A204.1 (cell line): ENCODE results near the gene TENM3.

Experiments used
- FAIRE-seq: peaks from 2 replicates; lab custom pipeline; 2012; peaks lifted over from hg19 to GRCh38; lab: Jason Lieb, UNC

The TENM3 gene

DNA sequence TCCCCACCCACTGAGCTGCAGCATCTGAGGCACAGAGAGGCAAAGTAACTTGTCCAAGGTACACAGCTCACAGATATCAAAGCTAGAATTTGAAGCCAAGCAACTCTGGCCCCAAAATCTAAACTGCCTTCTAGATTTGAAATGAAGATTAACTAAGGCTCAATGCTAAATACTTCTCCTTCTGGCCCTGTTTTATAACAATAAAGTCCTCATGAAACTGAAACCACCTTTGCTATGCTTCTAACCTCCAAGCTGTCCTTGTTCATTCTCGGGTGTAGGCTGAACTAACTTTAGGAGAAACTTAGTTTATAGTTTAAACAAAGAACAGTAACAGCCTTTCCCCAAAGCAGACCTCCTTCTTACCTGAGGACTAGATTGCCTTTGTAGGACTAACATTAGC is 580.4 kb downstream of the TENM3 start:
- FAIRE-seq, result no peak

DNA sequence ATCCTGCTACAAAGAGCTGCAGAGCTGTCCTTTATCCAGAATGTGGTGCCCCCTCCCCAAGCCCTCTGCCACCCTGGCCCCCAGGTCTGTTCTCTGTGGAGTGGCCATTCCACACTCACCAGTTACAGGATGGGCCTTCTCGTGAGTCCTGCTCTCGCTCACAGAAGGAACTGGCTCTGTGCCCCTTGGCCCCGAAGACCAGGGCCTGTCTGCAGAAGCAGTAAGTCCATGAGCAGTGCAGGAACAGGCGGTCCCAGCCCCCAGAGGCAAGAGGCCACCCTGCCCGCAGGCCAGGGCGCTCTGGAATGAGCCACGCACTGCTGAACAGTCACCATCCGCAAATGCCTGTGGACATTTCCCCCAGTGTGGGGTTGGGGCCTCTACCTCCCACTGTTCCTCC is 581.8 kb downstream of the TENM3 start:
- no peak for FAIRE-seq

DNA sequence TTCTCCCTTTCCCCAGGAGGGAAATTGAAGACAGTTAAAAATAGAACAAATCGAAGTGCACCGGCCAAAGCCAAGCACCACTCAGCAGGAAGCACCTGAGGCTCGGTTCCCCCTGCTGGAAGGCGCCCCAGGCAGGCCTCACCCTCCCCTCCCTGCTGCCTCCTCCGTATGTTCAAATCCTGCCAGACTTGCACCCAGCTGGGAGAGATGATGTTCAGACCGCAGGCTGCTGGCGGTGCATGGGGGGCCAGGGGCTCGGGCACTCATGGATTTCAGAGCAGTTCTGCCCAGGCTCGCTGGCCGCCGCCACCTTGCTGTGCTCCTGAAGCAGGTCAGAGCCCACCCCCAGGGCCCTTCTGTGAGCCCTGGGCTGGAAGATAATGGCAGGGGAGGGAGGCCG is 582.6 kb downstream of the TENM3 start:
- no peak for FAIRE-seq

DNA sequence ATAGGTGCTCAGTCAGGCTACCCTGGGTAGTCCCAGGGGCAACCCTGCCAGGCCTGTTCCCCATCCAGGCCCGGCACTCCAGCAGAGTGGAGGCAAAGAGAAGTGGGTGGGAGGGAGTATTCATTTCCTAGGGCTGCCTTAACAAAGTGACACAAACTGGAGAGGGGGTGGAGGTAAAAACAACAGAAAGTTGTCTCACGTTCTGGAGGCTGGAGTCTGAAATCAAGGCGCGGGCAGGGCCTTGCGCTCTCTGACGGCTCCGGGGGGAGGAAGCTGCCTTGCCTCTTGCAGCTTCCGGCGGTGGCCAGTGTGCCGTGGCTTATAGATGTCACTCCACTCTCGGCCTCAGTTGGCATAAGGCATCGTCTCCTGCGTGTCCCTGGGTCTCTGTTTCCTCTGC is 583.2 kb downstream of the TENM3 start:
- FAIRE-seq, result no peak

DNA sequence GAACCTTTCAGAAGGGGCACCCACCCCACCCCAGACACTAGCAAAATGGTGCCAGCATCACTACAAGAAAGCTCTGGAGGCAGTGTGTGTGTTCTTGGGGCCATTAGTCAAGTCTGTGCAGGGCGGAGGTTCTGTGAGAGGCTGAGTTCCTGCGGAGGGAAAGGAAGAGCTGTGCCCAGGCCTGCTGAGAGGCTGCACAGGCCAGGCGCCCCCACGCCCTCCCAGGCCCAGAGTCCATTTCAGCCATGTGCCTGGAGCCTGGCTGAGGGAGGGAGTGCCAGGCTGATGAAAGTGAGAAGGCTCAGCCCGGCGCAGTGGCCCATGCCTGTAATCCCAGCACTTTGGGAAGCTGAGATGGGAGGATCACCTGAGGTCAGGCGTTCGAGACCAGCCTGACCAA is 584.0 kb downstream of the TENM3 start:
- FAIRE-seq, result no peak

DNA sequence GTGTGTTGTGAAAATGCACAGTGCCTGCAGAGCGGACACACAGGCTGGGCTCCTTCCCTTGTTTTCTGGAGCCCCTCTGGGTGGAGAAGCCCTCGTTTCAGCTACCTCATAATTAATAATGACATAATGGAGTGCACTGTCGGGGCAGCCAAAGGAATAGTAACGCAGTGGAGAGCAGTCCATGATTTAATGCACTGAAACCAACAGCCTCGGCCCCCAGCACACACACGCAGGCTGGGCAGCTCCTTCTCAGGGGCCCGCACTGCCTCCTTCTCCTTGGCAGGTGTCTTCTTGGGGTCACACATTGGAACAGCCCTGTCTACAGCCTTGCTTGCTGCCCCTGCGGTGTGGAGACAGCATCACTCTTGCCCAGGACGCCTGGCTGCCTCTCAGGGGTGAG is 584.8 kb downstream of the TENM3 start:
- no peak for FAIRE-seq

DNA sequence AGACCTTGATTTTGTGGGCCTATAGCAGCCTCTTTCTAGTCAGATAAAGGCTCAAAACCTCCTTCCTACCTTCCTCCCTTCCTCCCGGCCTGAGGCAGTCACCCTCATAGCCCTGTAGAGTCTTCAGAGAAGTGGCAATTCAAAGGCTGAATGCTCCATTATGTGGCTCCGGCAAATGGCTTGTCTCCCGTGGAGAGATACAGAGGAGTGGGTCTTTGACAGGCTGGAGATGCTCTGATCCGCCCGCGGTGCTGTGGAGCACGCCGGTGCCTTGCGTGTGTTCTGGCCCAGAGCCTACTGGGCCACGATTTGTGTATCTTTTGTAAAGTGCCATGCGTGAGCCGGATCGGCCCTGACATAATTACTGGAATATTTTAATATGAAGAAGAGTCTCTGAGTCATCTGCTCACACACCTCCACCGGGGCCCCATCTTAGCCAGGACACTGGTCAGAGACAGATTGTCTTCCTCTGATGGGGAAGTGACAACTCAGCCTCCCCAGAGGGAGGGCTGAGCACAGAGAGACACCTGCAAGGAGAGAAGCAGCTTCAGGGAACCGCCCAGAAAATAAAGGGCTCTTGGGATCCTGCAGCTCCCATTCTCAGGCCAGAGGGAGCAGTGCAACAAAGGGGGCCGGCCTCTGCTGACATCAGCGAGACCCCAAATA is 585.3 kb downstream of the TENM3 start:
- FAIRE-seq, result no peak

GRCh38 chr4:182829196-182829595 is 586.0 kb downstream of the TENM3 start:
- FAIRE-seq, result no peak

- FAIRE-seq, result no peak
These were observed 588.2 kb downstream of the TENM3 start for GRCh38 chr4:182831376-182831775.

DNA sequence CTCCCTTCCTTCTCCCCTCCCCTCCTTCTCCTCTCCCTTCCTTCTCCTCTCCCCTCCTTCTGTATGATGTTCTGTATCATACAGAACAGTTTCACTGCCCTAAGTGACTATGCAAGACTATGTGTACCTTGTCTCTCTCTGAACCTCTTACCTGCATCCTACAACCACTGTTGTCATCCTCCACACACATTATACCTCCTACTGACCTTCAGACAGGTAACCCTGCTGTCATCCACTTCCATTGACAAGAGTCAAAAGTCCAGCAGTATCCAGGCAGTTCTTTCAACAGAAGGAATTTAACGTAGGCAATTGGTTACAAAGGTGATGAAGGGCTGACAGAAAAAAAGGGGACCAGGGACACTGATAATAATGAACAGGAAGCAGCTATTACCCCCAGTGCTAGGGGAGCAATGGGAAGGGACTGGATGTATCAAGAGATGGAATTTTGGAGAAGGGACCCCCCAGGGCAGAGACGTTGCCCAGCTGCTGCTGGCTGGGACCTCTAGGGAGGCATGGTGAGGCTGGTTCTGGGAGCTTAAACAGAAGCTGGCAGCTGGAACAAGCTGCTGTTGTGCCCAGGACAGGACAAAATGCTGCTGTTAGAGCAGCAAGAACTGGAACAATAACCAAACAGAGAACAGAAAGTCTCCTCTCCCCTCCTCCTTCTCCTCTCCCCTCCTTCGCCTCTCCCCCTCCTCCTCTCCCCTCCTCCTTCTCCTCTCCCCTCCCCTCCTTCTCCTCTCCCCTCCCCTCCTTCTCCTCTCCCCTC is 589.3 kb downstream of the TENM3 start:
- FAIRE-seq, result no peak

DNA sequence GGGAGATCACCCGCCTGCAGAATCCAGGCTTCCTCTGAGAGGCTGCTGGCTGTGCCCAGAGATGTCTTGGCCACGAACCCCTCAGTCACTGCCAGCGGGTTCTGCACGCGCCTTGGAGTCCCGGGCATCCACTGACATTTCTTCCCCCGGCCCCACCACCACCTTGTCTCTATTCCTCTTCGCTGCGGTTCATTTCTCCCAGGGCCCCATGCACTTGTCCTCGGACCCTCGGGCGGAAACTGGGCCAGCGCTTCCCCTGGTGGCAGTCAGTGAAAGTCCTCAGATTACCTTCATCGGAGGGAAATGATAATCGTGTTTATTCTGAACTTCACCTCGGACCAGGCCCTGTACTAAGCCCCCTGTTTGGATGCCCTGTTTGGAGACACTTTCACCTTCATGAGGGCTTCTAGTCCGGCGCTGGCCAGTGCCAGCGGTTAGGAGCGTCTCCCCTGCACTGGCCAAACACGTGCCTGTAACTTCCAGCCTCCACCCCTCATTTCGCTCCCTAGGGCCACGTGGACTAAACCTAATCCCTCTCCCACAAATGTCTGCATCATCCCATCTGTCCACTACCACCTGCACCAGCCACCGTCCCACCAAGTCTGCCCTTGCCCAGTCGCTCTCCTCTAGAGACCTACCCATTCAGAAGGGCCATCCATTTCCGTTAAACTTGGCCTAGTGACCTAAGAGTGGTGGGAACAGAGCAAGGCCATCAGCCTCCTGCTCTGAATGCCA is 592.0 kb downstream of the TENM3 start:
- FAIRE-seq, result no peak

DNA sequence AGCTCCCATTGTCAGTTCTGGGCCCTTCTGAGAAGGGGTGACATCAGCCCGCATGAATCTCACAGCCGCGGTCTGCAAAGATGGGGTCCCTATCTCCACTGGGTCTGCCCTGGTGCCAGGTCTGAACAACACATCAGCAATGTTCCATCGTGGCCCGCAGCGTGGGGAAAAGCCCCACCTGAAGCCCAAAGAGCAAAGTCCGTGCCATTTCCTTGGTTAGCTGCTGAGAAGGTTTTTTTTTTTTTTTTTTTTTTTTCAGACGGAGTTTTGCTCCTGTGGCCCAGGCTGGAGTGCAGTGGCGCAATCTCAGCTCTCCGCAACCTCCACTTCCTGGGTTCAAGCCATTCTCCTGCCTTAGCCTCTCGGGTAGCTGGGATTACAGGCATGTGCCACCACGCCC is 594.6 kb downstream of the TENM3 start:
- no peak for FAIRE-seq

DNA sequence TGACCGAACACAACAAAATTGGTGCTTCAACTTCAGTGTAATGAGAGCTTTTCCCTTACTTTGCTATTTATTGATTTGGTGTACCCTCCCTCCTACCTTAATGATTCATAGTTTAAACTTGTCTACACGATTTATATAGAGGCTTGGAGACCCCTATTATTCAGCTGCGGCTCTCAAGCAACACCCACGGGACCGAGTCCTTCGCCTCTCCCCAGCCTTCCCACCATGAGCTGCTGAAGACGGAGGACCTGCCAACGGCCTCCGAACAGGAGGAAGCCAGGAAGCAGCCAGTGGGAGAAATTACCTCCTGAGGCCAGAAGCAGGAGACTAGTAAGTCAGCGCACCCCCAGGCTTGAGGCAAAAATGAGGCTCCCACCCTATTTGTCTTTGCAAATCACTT is 595.3 kb downstream of the TENM3 start:
- FAIRE-seq, result no peak

GRCh38 chr4:182839256-182839655 is 596.1 kb downstream of the TENM3 start:
- FAIRE-seq, result no peak

GRCh38 chr4:182840108-182840507 is 596.9 kb downstream of the TENM3 start:
- no peak for FAIRE-seq

- FAIRE-seq, result no peak
These were observed 599.0 kb downstream of the TENM3 start for GRCh38 chr4:182842104-182842600.

- no peak for FAIRE-seq
These were observed 599.7 kb downstream of the TENM3 start for GRCh38 chr4:182842759-182843390.

GRCh38 chr4:182843808-182844325 is 600.7 kb downstream of the TENM3 start:
- FAIRE-seq, result no peak

- FAIRE-seq, result no peak
These were observed 602.4 kb downstream of the TENM3 start for GRCh38 chr4:182845618-182846017.

GRCh38 chr4:182846036-182846435 is 602.8 kb downstream of the TENM3 start:
- no peak for FAIRE-seq

- FAIRE-seq, result no peak
These were observed 604.6 kb downstream of the TENM3 start for GRCh38 chr4:182847576-182848450.
